ENCODE data around the gene NBPF12.
"Not testable (repeated sequence)": the region's sequence is repeated elsewhere in the genome, so short reads cannot be mapped to it uniquely, and the experiment has no call there.

The NBPF12 gene

DNA sequence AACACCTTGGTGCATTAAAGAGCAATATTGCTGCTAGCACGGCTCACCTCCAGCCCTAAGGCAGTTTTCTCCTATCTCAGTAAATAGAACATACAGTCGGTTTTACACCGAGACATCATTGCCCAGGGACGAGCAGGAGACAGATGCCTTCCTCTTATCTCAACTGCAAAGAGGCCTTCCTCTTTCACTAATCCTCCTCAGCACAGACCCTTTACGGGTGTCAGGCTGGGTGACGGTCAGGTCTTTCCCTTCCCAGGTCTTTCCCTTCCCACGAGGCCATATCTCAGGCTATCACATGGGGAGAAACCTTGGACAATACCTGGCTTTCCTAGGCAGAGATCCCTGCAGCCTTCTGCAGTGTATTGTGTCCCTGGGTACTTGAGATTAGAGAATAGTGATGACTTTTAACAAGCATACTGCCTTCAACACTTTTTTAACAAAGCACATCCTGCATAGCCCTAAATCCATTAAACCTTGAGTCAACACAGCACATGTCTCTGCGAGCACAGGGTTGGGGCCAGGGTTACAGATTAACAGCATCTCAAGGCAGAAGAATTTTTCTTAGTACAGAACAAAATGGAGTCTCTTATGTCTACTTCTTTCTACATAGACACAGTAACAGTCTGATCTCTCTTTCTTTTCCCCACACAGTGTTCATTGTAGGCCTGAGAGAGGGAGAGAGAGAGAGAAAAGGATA, 30.4 kb upstream of the NBPF12 start:
- not testable (repeated sequence) for H3K27me3 ChIP-seq (ENCODE audit: control insufficient read depth in 3 of 3, insufficient read depth in 3 of 3, low read depth in 1 of 3, low read length in 3 of 3); H3K36me3 ChIP-seq (replicated peaks in 1 of 2; ENCODE audit: control insufficient read depth in 2 of 2, insufficient read depth in 2 of 2, low read length in 2 of 2); H2BK12ac ChIP-seq (ENCODE audit: low read length); H2AK5ac ChIP-seq (ENCODE audit: low read depth, low read length); H3K4me1 ChIP-seq (ENCODE audit: control insufficient read depth in 2 of 2, insufficient read depth in 1 of 2, low read depth in 1 of 2, low read length in 2 of 2); H2BK5ac ChIP-seq (ENCODE audit: low read length); H4K91ac ChIP-seq (ENCODE audit: low read depth, low read length, poor library complexity); H3K79me1 ChIP-seq (ENCODE audit: low read depth, low read length); H3K18ac ChIP-seq (ENCODE audit: low read length); H4K8ac ChIP-seq (ENCODE audit: low read depth, low read length); DNase-seq (ENCODE audit: low spot score); H3K9me3 ChIP-seq (replicated peaks in 1 of 2; ENCODE audit: control insufficient read depth in 2 of 2, insufficient read depth in 1 of 2, low read depth in 1 of 2, low read length in 2 of 2); H3K4ac ChIP-seq (ENCODE audit: low read length); H2AFZ ChIP-seq (ENCODE audit: low read length); H3K27ac ChIP-seq (replicated peaks; ENCODE audit: low read length); H3K4me2 ChIP-seq (ENCODE audit: insufficient read depth, low read length, poor library complexity, severe bottlenecking); H3K14ac ChIP-seq (ENCODE audit: low read length); H3K9ac ChIP-seq (ENCODE audit: low read depth, low read length, poor library complexity); H3K23ac ChIP-seq (ENCODE audit: low read depth, low read length, poor library complexity); H3K4me3 ChIP-seq (ENCODE audit: low read length in 2 of 2); H2BK15ac ChIP-seq (ENCODE audit: low read length); H2BK120ac ChIP-seq (ENCODE audit: low read depth, low read length)
- WGBS, 2 donors (ENCODE audit: extremely low coverage in 2 of 2, insufficient read length in 2 of 2, insufficient replicate concordance in 1 of 2) = no CpG with 5 or more reads among the region's 8 CpGs

DNA sequence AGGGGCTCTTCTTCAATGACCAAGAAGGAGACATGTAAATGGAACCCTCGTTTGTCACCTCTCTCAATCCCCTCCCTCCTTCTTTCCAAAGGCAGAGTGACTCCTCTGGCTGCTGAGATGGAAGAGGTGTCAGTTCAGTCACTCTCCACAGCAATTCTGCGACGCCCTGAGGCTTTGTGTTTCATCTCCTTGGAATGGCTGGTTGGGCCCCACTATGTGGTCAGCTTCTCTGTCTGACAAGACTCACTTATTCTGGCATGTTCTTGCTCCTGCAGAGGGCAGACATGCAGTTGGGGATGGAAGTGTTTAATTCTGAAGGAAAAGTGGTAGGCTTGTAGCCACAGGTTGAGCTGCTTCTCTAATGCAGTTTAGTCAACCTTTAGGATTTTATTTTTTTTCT, 25.1 kb upstream of the NBPF12 start:
- H3K27me3 ChIP-seq (ENCODE audit: control insufficient read depth in 3 of 3, insufficient read depth in 3 of 3, low read depth in 1 of 3, low read length in 3 of 3); DNase-seq (ENCODE audit: low spot score); H3K9ac ChIP-seq (ENCODE audit: low read depth, low read length, poor library complexity); H4K8ac ChIP-seq (ENCODE audit: low read depth, low read length); H3K18ac ChIP-seq (ENCODE audit: low read length); H3K14ac ChIP-seq (ENCODE audit: low read length); H3K27ac ChIP-seq (replicated peaks; ENCODE audit: low read length); H3K4me2 ChIP-seq (ENCODE audit: insufficient read depth, low read length, poor library complexity, severe bottlenecking); H3K4me3 ChIP-seq (ENCODE audit: low read length in 2 of 2); H2AFZ ChIP-seq (ENCODE audit: low read length); H2AK5ac ChIP-seq (ENCODE audit: low read depth, low read length); H2BK5ac ChIP-seq (ENCODE audit: low read length); H3K4me1 ChIP-seq (ENCODE audit: control insufficient read depth in 2 of 2, insufficient read depth in 1 of 2, low read depth in 1 of 2, low read length in 2 of 2); H3K4ac ChIP-seq (ENCODE audit: low read length); H3K9me3 ChIP-seq (replicated peaks in 1 of 2; ENCODE audit: control insufficient read depth in 2 of 2, insufficient read depth in 1 of 2, low read depth in 1 of 2, low read length in 2 of 2); H3K36me3 ChIP-seq (replicated peaks in 1 of 2; ENCODE audit: control insufficient read depth in 2 of 2, insufficient read depth in 2 of 2, low read length in 2 of 2); H3K23ac ChIP-seq (ENCODE audit: low read depth, low read length, poor library complexity); H2BK120ac ChIP-seq (ENCODE audit: low read depth, low read length); H3K79me1 ChIP-seq (ENCODE audit: low read depth, low read length); H4K91ac ChIP-seq (ENCODE audit: low read depth, low read length, poor library complexity); H2BK15ac ChIP-seq (ENCODE audit: low read length); H2BK12ac ChIP-seq (ENCODE audit: low read length): not testable (repeated sequence)
- no CpG with 5 or more reads among the region's 3 CpGs for WGBS, 2 donors (ENCODE audit: extremely low coverage in 2 of 2, insufficient read length in 2 of 2, insufficient replicate concordance in 1 of 2)

DNA sequence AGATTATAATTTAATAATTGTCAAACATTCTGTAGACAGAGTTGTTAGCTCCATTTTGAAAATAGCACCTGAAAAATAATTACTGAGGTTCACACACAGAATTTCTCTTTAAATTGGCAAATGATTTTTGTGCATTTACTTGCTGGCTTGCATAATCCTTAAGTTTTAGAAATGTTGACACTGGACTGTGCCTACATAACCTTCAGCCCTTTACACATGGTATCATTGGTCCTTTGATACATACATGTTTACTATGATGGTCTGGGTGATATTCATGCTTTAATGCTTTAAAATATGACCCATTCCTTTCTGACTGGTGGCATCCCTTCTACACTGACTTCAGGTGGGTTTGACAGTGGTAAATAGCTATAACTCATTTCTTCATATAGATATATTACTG, 17.3 kb upstream of the NBPF12 start:
- H3K27me3 ChIP-seq (ENCODE audit: control insufficient read depth in 3 of 3, insufficient read depth in 3 of 3, low read depth in 1 of 3, low read length in 3 of 3); H2AK5ac ChIP-seq (ENCODE audit: low read depth, low read length); H3K18ac ChIP-seq (ENCODE audit: low read length); H2BK15ac ChIP-seq (ENCODE audit: low read length); H3K4ac ChIP-seq (ENCODE audit: low read length); H3K9me3 ChIP-seq (replicated peaks in 1 of 2; ENCODE audit: control insufficient read depth in 2 of 2, insufficient read depth in 1 of 2, low read depth in 1 of 2, low read length in 2 of 2); H2BK5ac ChIP-seq (ENCODE audit: low read length); H3K4me1 ChIP-seq (ENCODE audit: control insufficient read depth in 2 of 2, insufficient read depth in 1 of 2, low read depth in 1 of 2, low read length in 2 of 2); H3K23ac ChIP-seq (ENCODE audit: low read depth, low read length, poor library complexity); H3K9ac ChIP-seq (ENCODE audit: low read depth, low read length, poor library complexity); H2BK120ac ChIP-seq (ENCODE audit: low read depth, low read length); H3K79me1 ChIP-seq (ENCODE audit: low read depth, low read length); H3K14ac ChIP-seq (ENCODE audit: low read length); H4K8ac ChIP-seq (ENCODE audit: low read depth, low read length); H4K91ac ChIP-seq (ENCODE audit: low read depth, low read length, poor library complexity); H2BK12ac ChIP-seq (ENCODE audit: low read length); H2AFZ ChIP-seq (ENCODE audit: low read length); H3K4me3 ChIP-seq (ENCODE audit: low read length in 2 of 2); H3K27ac ChIP-seq (replicated peaks; ENCODE audit: low read length); DNase-seq (ENCODE audit: low spot score); H3K36me3 ChIP-seq (replicated peaks in 1 of 2; ENCODE audit: control insufficient read depth in 2 of 2, insufficient read depth in 2 of 2, low read length in 2 of 2); H3K4me2 ChIP-seq (ENCODE audit: insufficient read depth, low read length, poor library complexity, severe bottlenecking): not testable (repeated sequence)

DNA sequence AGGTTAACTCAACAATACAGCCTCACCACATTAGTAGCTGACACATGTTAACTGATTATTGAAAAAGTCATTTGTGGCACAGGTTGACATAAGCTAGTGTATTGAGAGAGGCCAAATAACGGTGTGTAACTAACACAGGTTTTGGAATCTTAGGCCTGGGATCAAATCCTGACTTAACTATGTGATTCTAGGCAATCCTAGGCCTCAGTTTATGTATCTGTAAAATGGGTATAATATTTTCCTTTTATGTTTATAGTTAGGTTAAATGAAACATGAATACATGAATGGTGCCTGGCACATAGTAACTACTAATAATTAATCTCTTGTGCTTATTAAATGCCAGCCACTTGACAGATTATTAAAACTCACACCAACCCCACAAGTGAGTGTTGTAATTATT, 15.5 kb upstream of the NBPF12 start:
- H2BK15ac ChIP-seq (ENCODE audit: low read length); H4K8ac ChIP-seq (ENCODE audit: low read depth, low read length); DNase-seq (ENCODE audit: low spot score); H3K14ac ChIP-seq (ENCODE audit: low read length); H3K4me2 ChIP-seq (ENCODE audit: insufficient read depth, low read length, poor library complexity, severe bottlenecking); H3K4ac ChIP-seq (ENCODE audit: low read length); H3K18ac ChIP-seq (ENCODE audit: low read length); H3K36me3 ChIP-seq (replicated peaks in 1 of 2; ENCODE audit: control insufficient read depth in 2 of 2, insufficient read depth in 2 of 2, low read length in 2 of 2); H3K4me3 ChIP-seq (ENCODE audit: low read length in 2 of 2); H3K27ac ChIP-seq (replicated peaks; ENCODE audit: low read length); H3K9ac ChIP-seq (ENCODE audit: low read depth, low read length, poor library complexity); H3K9me3 ChIP-seq (replicated peaks in 1 of 2; ENCODE audit: control insufficient read depth in 2 of 2, insufficient read depth in 1 of 2, low read depth in 1 of 2, low read length in 2 of 2); H2AK5ac ChIP-seq (ENCODE audit: low read depth, low read length); H3K23ac ChIP-seq (ENCODE audit: low read depth, low read length, poor library complexity); H2BK5ac ChIP-seq (ENCODE audit: low read length); H3K27me3 ChIP-seq (ENCODE audit: control insufficient read depth in 3 of 3, insufficient read depth in 3 of 3, low read depth in 1 of 3, low read length in 3 of 3); H3K79me1 ChIP-seq (ENCODE audit: low read depth, low read length); H2BK12ac ChIP-seq (ENCODE audit: low read length); H4K91ac ChIP-seq (ENCODE audit: low read depth, low read length, poor library complexity); H2BK120ac ChIP-seq (ENCODE audit: low read depth, low read length); H3K4me1 ChIP-seq (ENCODE audit: control insufficient read depth in 2 of 2, insufficient read depth in 1 of 2, low read depth in 1 of 2, low read length in 2 of 2); H2AFZ ChIP-seq (ENCODE audit: low read length): not testable (repeated sequence)
- no CpG with 5 or more reads among the region's 1 CpG for WGBS, 2 donors (ENCODE audit: extremely low coverage in 2 of 2, insufficient read length in 2 of 2, insufficient replicate concordance in 1 of 2)

Data from neuronal stem cell (in vitro differentiated cells).